Omental fat pad (tissue), 4 donors: Measurements from ENCODE around the gene CADM1. TPM values are rescaled to one million over a fixed set of nuclear protein-coding genes. Genes with fewer than 3 reads are reported as not detected.

ENCODE experiments used
- ATAC-seq: fragments of 150-250 bp; one replicate; pipeline ENCODE4 v1.9.1; 2016; ENCODE audit warnings: mild to moderate bottlenecking, moderate library complexity; ENCODE audit not compliant: low FRiP score
- DNase-seq: peaks from one replicate; pipeline ENCODE4 v3.0.0-alpha.2; 2019; ENCODE audit warnings: low spot score
- CTCF ChIP-seq, 3 donors: fragments of 450-650 bp; IDR thresholded peaks; one replicate each; pipeline ENCODE4 v1.5.1; 2016 to 2017; ENCODE audit warnings: antibody characterized with exemption in 3 of 3, mild to moderate bottlenecking in 3 of 3, moderate library complexity in 2 of 3
- total RNA-seq, 4 donors: library from RNA; depleted of rRNA; stranded (reverse); fragments of >200 nt; gene quantifications; one replicate each; pipeline ENCODE4 v1.1.0, GENCODE V29; 2016

Gene CADM1
- total RNA-seq, 4 donors from 2014 or later = 5.8 to 27.9 (median 14.9) TPM

- no peak for ATAC-seq
- no peak for TF ChIP-seq CTCF (IDR thresholded peaks at IDR 0.05)
- DNase-seq = no peak
These were observed 301.2 kb downstream of the CADM1 start for GRCh38 chr11:115202900-115203552.

GRCh38 chr11:115202074-115202473 is 302.1 kb downstream of the CADM1 start:
- TF ChIP-seq CTCF (IDR thresholded peaks at IDR 0.05) = no peak
- DNase-seq (no peak), ATAC-seq (no peak)

- no peak for TF ChIP-seq CTCF (IDR thresholded peaks at IDR 0.05)
- ATAC-seq (no peak), DNase-seq (no peak)
These were observed 303.0 kb downstream of the CADM1 start for GRCh38 chr11:115201111-115201792.

GRCh38 chr11:115199481-115200069 is 304.6 kb downstream of the CADM1 start:
- no peak for ATAC-seq
- no peak for DNase-seq
- TF ChIP-seq CTCF (IDR thresholded peaks at IDR 0.05) = no peak

GRCh38 chr11:115198321-115198741 is 305.9 kb downstream of the CADM1 start:
- ATAC-seq (no peak), DNase-seq (no peak)
- no peak for TF ChIP-seq CTCF (IDR thresholded peaks at IDR 0.05)

- no peak for DNase-seq
- no peak for ATAC-seq
- TF ChIP-seq CTCF (IDR thresholded peaks at IDR 0.05) = no peak
These were observed 306.8 kb downstream of the CADM1 start for GRCh38 chr11:115197433-115197832.
